Head of caudate nucleus (tissue), 42 donors: ENCODE results near the gene HELZ.
"Not testable (repeated sequence)": the region's sequence is repeated elsewhere in the genome, so short reads cannot be mapped to it uniquely, and the experiment has no call there.

Experiments
- DNase-seq, 42 donors: peaks; one replicate each; pipeline versions ENCODE4 v3.0.0 to v3.0.0-alpha.2; 2020 to 2021; ENCODE audit warnings: mixed read lengths in 7 of 42
- intact Hi-C: fragments of 100-400 bp; cut with DNase I; formaldehyde crosslinking; loops from one replicate; pipeline ENCODE4 v1.15.0; 2022

The HELZ gene

GRCh38 chr17:67202503-67202902 is 42.5 kb downstream of the HELZ start:
- DNase-seq: no peak
- intact Hi-C loops: no loop called here

GRCh38 chr17:67200727-67201301 is 44.2 kb downstream of the HELZ start:
- no peak for DNase-seq
- intact Hi-C loops: no loop called here

- DNase-seq: no peak
- intact Hi-C loops: no loop called here
Measured at GRCh38 chr17:67198131-67198530, 46.9 kb downstream of the HELZ start.

- DNase-seq, intact Hi-C loops: not testable (repeated sequence)
Measured at GRCh38 chr17:67197023-67197422, 48.0 kb downstream of the HELZ start.

- no peak for DNase-seq
- intact Hi-C loops: no loop called here
Measured at GRCh38 chr17:67196422-67196821, 48.6 kb downstream of the HELZ start.

- intact Hi-C loops: no loop called here
Measured at GRCh38 chr17:67194134-67194533, 50.9 kb downstream of the HELZ start.

GRCh38 chr17:67187927-67188326 is 57.1 kb downstream of the HELZ start:
- DNase-seq: no peak
- intact Hi-C loops: no loop called here

More at GRCh38 chr17:67194134-67194533, 50.9 kb downstream of the HELZ start:
- DNase-seq: no peak

GRCh38 chr17:67186782-67187181 is 58.2 kb downstream of the HELZ start:
- DNase-seq: no peak
- intact Hi-C loops: no loop called here

- no peak for DNase-seq
Measured at GRCh38 chr17:67183531-67183930, 61.5 kb downstream of the HELZ start.

GRCh38 chr17:67181825-67182224 is 63.2 kb downstream of the HELZ start:
- intact Hi-C loops: no loop called here
- no peak for DNase-seq

More at GRCh38 chr17:67183531-67183930, 61.5 kb downstream of the HELZ start:
- intact Hi-C loops: no loop called here

GRCh38 chr17:67180275-67180674 is 64.7 kb downstream of the HELZ start:
- intact Hi-C loops: no loop called here
- no peak for DNase-seq

- intact Hi-C loops: no loop called here
- DNase-seq: no peak
Measured at GRCh38 chr17:67178555-67178954, 66.4 kb downstream of the HELZ start.

- intact Hi-C loops: no loop called here
- no peak for DNase-seq
Measured at GRCh38 chr17:67177732-67178131, 67.3 kb downstream of the HELZ start.

- no peak for DNase-seq
- intact Hi-C loops: no loop called here
Measured at GRCh38 chr17:67174190-67174589, 70.8 kb downstream of the HELZ start.

GRCh38 chr17:67171560-67171959 is 73.4 kb downstream of the HELZ start:
- no peak for DNase-seq
- intact Hi-C loops: no loop called here

GRCh38 chr17:67168496-67168895 is 76.5 kb downstream of the HELZ start:
- DNase-seq: no peak
- intact Hi-C loops: no loop called here

GRCh38 chr17:67165201-67165600 is 79.8 kb downstream of the HELZ start:
- intact Hi-C loops: no loop called here
- peak in 4 of 42 donors; percentile 26 to 48 (median 32) for DNase-seq

- intact Hi-C loops: no loop called here
- no peak for DNase-seq
Measured at GRCh38 chr17:67164302-67164701, 80.7 kb downstream of the HELZ start.

- intact Hi-C loops: no loop called here
- no peak for DNase-seq
Measured at GRCh38 chr17:67162771-67163170, 82.2 kb downstream of the HELZ start.

GRCh38 chr17:67161573-67161972 is 83.4 kb downstream of the HELZ start:
- intact Hi-C loops: no loop called here
- DNase-seq: no peak

- no peak for DNase-seq
- intact Hi-C loops: no loop called here
Measured at GRCh38 chr17:67160791-67161190, 84.2 kb downstream of the HELZ start.
